WTC11 (cell line): ENCODE results near the gene ARHGAP20.

Experiments used
- KAT7 ChIP-seq: sonication (generic); formaldehyde crosslinking; IDR thresholded peaks from 2 replicates; pipeline ENCODE4 v1.8.1; 2023; ENCODE audit warnings: missing genetic modification reagents, mild to moderate bottlenecking, borderline replicate concordance
- NFE2L1 ChIP-seq: sonication (generic); formaldehyde crosslinking; IDR thresholded peaks from 2 replicates; pipeline ENCODE4 v1.8.1; 2023; ENCODE audit warnings: missing genetic modification reagents
- NFYB ChIP-seq: sonication (generic); formaldehyde crosslinking; conservative IDR thresholded peaks from 2 replicates; pipeline ENCODE4 v1.8.0; 2022; ENCODE audit warnings: low read depth, missing genetic modification reagents
- NR1H2 ChIP-seq: sonication (generic); formaldehyde crosslinking; IDR thresholded peaks from 2 replicates; pipeline ENCODE4 v1.9.0; 2021; ENCODE audit warnings: mild to moderate bottlenecking, moderate library complexity, missing genetic modification reagents
- PRRX2 ChIP-seq: fragments of 250-450 bp; sonication (Bioruptor Pico); IDR thresholded peaks from 2 replicates; pipeline ENCODE4 v1.8.0; 2021; ENCODE audit warnings: mild to moderate bottlenecking
- SMAD3 ChIP-seq: sonication (generic); formaldehyde crosslinking; IDR thresholded peaks from 2 replicates; pipeline ENCODE4 v1.8.0; 2022; ENCODE audit warnings: missing genetic modification reagents, mild to moderate bottlenecking, borderline replicate concordance
- ZNF416 ChIP-seq: fragments of 250-450 bp; sonication (Bioruptor Pico); IDR thresholded peaks from 2 replicates; pipeline ENCODE4 v1.9.0; 2021; ENCODE audit warnings: mild to moderate bottlenecking, inconsistent platforms
- TF ChIP-seq, protein P1 (sequence below): fragments of 200-600 bp; IDR thresholded peaks from 2 replicates; pipeline ENCODE4 v1.8.0; 2022; ENCODE audit warnings: antibody characterized with exemption
- TF ChIP-seq, protein P2 (sequence below): fragments of 250-450 bp; sonication (Bioruptor Pico); IDR thresholded peaks from 2 replicates; pipeline ENCODE4 v2.1.2; 2022; ENCODE audit warnings: mild to moderate bottlenecking, moderate library complexity
- TF ChIP-seq, protein P3 (sequence below): sonication (generic); formaldehyde crosslinking; IDR thresholded peaks from 2 replicates; pipeline ENCODE4 v1.8.1; 2022; ENCODE audit warnings: low read depth, missing genetic modification reagents, borderline replicate concordance
- TF ChIP-seq, protein P4 (sequence below): sonication (generic); formaldehyde crosslinking; IDR thresholded peaks from 2 replicates; pipeline ENCODE4 v1.8.0; 2022; ENCODE audit warnings: mild to moderate bottlenecking, missing genetic modification reagents
- TF ChIP-seq, protein P5 (sequence below): sonication (generic); formaldehyde crosslinking; IDR thresholded peaks from 2 replicates; pipeline ENCODE4 v1.8.1; 2022; ENCODE audit warnings: missing genetic modification reagents, borderline replicate concordance

DNA sequence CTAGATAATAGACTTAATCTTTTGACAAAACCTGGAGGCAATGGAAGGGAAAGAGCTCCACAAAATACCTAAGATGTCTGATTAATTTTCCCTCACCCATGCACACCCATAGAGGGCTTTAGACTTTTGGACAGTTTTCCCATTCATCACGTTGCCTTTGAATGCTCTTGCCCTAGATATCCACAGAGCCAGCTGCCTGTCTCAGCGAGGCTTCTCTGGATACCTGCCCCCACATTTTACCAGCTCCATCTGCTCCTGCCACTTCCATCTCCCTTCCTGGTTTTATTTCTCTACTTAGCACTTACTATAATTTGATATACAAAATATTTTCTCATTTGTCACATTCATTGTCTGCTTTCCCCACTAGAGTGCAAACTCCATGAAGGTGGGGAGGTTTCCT, 145.7 kb downstream of the ARHGAP20 start:
- no peak for TF ChIP-seq NR1H2 (CRISPR knock-in tag)
- TF ChIP-seq, protein P1, sequence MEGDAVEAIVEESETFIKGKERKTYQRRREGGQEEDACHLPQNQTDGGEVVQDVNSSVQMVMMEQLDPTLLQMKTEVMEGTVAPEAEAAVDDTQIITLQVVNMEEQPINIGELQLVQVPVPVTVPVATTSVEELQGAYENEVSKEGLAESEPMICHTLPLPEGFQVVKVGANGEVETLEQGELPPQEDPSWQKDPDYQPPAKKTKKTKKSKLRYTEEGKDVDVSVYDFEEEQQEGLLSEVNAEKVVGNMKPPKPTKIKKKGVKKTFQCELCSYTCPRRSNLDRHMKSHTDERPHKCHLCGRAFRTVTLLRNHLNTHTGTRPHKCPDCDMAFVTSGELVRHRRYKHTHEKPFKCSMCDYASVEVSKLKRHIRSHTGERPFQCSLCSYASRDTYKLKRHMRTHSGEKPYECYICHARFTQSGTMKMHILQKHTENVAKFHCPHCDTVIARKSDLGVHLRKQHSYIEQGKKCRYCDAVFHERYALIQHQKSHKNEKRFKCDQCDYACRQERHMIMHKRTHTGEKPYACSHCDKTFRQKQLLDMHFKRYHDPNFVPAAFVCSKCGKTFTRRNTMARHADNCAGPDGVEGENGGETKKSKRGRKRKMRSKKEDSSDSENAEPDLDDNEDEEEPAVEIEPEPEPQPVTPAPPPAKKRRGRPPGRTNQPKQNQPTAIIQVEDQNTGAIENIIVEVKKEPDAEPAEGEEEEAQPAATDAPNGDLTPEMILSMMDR: no peak
- TF ChIP-seq ZNF416 (CRISPR knock-in tag): no peak
- TF ChIP-seq, protein P2, sequence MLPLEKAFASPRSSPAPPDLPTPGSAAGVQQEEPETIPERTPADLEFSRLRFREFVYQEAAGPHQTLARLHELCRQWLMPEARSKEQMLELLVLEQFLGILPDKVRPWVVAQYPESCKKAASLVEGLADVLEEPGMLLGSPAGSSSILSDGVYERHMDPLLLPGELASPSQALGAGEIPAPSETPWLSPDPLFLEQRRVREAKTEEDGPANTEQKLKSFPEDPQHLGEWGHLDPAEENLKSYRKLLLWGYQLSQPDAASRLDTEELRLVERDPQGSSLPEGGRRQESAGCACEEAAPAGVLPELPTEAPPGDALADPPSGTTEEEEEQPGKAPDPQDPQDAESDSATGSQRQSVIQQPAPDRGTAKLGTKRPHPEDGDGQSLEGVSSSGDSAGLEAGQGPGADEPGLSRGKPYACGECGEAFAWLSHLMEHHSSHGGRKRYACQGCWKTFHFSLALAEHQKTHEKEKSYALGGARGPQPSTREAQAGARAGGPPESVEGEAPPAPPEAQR (CRISPR knock-in tag): no peak
- no peak for TF ChIP-seq NFYB (CRISPR knock-in tag)
- TF ChIP-seq, protein P3, sequence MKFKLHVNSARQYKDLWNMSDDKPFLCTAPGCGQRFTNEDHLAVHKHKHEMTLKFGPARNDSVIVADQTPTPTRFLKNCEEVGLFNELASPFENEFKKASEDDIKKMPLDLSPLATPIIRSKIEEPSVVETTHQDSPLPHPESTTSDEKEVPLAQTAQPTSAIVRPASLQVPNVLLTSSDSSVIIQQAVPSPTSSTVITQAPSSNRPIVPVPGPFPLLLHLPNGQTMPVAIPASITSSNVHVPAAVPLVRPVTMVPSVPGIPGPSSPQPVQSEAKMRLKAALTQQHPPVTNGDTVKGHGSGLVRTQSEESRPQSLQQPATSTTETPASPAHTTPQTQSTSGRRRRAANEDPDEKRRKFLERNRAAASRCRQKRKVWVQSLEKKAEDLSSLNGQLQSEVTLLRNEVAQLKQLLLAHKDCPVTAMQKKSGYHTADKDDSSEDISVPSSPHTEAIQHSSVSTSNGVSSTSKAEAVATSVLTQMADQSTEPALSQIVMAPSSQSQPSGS (CRISPR knock-in tag): no peak
- no peak for TF ChIP-seq PRRX2 (CRISPR knock-in tag)
- no peak for TF ChIP-seq SMAD3 (CRISPR knock-in tag)
- TF ChIP-seq, protein P4, sequence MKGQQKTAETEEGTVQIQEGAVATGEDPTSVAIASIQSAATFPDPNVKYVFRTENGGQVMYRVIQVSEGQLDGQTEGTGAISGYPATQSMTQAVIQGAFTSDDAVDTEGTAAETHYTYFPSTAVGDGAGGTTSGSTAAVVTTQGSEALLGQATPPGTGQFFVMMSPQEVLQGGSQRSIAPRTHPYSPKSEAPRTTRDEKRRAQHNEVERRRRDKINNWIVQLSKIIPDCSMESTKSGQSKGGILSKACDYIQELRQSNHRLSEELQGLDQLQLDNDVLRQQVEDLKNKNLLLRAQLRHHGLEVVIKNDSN (CRISPR knock-in tag): no peak
- no peak for TF ChIP-seq NFE2L1
- TF ChIP-seq, protein P5, sequence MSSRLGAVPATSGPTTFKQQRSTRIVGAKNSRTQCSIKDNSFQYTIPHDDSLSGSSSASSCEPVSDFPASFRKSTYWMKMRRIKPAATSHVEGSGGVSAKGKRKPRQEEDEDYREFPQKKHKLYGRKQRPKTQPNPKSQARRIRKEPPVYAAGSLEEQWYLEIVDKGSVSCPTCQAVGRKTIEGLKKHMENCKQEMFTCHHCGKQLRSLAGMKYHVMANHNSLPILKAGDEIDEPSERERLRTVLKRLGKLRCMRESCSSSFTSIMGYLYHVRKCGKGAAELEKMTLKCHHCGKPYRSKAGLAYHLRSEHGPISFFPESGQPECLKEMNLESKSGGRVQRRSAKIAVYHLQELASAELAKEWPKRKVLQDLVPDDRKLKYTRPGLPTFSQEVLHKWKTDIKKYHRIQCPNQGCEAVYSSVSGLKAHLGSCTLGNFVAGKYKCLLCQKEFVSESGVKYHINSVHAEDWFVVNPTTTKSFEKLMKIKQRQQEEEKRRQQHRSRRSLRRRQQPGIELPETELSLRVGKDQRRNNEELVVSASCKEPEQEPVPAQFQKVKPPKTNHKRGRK (CRISPR knock-in tag): no peak
- TF ChIP-seq KAT7: no peak
